Osteoblast (primary cell): Measurements from ENCODE around the gene TAB2. TPM values are rescaled to one million over a fixed set of nuclear protein-coding genes. Genes with fewer than 3 reads are reported as not detected.

Experiments used
- DNase-seq: peaks from one replicate; pipeline ENCODE4 v3.0.0; 2011; ENCODE audit warnings: low spot score, mixed read lengths; ENCODE audit not compliant: insufficient read length; ENCODE audit errors: missing footprints
- H2AFZ ChIP-seq: 2 replicates; pipeline ENCODE4 v1.6.0; 2011; ENCODE audit warnings: mild to moderate bottlenecking, low read length
- H3K27ac ChIP-seq: 2 replicates; pipeline ENCODE4 v1.5.1; 2011; ENCODE audit warnings: mild to moderate bottlenecking, low read depth, low read length, moderate library complexity
- H3K27me3 ChIP-seq: 2 replicates; pipeline ENCODE4 v1.6.0; 2012; ENCODE audit warnings: mild to moderate bottlenecking, control low read depth, inconsistent platforms, low read length, moderate library complexity; ENCODE audit not compliant: insufficient read depth
- H3K36me3 ChIP-seq: 2 replicates; pipeline ENCODE4 v1.5.1; 2011; ENCODE audit warnings: mild to moderate bottlenecking, low read length, control low read depth, moderate library complexity; ENCODE audit not compliant: insufficient read depth
- H3K4me1 ChIP-seq: 2 replicates; pipeline ENCODE4 v1.5.1; 2011; ENCODE audit warnings: mild to moderate bottlenecking, low read length, control low read depth, moderate library complexity; ENCODE audit not compliant: insufficient read depth
- H3K4me2 ChIP-seq: 2 replicates; pipeline ENCODE4 v1.6.0; 2011; ENCODE audit warnings: mild to moderate bottlenecking, low read length; ENCODE audit not compliant: insufficient read depth
- H3K4me3 ChIP-seq: fragments of 200-600 bp; sonication (generic); 3 replicates; pipeline ENCODE4 v1.5.1; 2012; ENCODE audit warnings: mild to moderate bottlenecking, low read length, inconsistent platforms; ENCODE audit not compliant: insufficient read depth
- H3K79me2 ChIP-seq: 2 replicates; pipeline ENCODE4 v1.6.0; 2012; ENCODE audit warnings: mild to moderate bottlenecking, low read length, control low read depth, inconsistent platforms; ENCODE audit not compliant: insufficient read depth
- H3K9me3 ChIP-seq: 2 replicates; pipeline ENCODE4 v1.5.1; 2011; ENCODE audit warnings: low read depth, low read length, control low read depth
- H4K20me1 ChIP-seq: 2 replicates; pipeline ENCODE4 v1.6.0; 2012; ENCODE audit warnings: mild to moderate bottlenecking, low read length, control low read depth; ENCODE audit not compliant: insufficient read depth
- total RNA-seq: library from RNA; depleted of rRNA; stranded (reverse); fragments of >200 nt; gene quantifications from 2 replicates; pipeline ENCODE4 v1.2.3, GENCODE V29; 2012
- TF ChIP-seq, protein P1 (sequence below): IDR thresholded peaks from 2 replicates; pipeline ENCODE4 v1.5.1; 2011; ENCODE audit warnings: mild to moderate bottlenecking, low read depth, low read length, moderate library complexity; ENCODE audit errors: extremely low read depth

Gene TAB2
- total RNA-seq, 1 donor = 28.2 TPM

DNA sequence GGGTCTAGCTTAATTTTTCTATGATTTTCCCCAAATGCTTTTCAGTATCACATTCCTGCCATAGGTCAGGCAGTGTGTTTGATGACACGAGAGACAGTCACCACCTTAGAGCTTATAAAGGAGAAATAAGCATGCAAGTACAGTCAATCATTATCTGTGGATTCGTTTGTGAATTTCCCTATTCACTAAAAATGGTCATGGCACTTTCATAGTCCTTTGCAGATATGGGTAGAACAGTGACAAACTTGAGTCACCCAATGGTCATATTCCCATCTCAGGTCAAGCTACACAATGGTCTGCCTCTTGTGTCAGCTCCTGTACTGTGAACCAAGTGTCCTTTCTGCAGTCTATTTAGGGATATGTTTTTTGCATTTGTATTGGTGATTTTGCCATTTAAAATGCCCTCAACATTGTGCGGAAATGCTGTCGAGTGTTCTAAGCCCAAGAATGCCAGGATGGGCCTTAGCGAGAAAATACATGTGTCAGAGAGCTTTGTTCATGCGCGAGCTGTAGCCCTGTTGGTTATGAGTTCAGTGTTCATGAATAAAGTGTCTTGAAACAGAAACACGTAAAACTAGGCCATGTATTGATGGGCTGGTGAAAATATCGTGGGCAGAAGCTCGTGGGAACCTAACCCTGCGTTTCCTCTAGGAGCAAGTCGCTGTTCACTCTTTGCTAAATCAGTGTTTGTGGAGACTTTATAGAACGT lies 102.3 kb downstream of the TAB2 start:
- Histone ChIP-seq H3K4me2 (no peak overlapping the region), H3K4me1 (peaks cover 9% of the 10 kb centered on the region), H3K27ac (no peak overlapping the region), H3K79me2 (no peaks in the 10 kb centered on the region), H3K4me3 (no peak overlapping the region), H2AFZ (no peak overlapping the region), H3K27me3 (no peaks in the 10 kb centered on the region), H3K9me3 (no peaks in the 10 kb centered on the region), H3K36me3 (no peaks in the 10 kb centered on the region), H4K20me1 (no peaks in the 10 kb centered on the region)
- no peak for DNase-seq
- TF ChIP-seq, protein P1, sequence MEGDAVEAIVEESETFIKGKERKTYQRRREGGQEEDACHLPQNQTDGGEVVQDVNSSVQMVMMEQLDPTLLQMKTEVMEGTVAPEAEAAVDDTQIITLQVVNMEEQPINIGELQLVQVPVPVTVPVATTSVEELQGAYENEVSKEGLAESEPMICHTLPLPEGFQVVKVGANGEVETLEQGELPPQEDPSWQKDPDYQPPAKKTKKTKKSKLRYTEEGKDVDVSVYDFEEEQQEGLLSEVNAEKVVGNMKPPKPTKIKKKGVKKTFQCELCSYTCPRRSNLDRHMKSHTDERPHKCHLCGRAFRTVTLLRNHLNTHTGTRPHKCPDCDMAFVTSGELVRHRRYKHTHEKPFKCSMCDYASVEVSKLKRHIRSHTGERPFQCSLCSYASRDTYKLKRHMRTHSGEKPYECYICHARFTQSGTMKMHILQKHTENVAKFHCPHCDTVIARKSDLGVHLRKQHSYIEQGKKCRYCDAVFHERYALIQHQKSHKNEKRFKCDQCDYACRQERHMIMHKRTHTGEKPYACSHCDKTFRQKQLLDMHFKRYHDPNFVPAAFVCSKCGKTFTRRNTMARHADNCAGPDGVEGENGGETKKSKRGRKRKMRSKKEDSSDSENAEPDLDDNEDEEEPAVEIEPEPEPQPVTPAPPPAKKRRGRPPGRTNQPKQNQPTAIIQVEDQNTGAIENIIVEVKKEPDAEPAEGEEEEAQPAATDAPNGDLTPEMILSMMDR = no peak

- Histone ChIP-seq H3K4me3 (no peak overlapping the region), H3K79me2 (no peaks in the 10 kb centered on the region), H3K4me1 (peaks cover 9% of the 10 kb centered on the region), H3K9me3 (no peaks in the 10 kb centered on the region), H4K20me1 (no peaks in the 10 kb centered on the region), H3K4me2 (no peak overlapping the region), H2AFZ (no peak overlapping the region), H3K27me3 (no peaks in the 10 kb centered on the region), H3K36me3 (no peaks in the 10 kb centered on the region), H3K27ac (no peak overlapping the region)
- TF ChIP-seq, protein P1 = no peak
- no peak for DNase-seq
Observed at GRCh38 chr6:149421132-149421531, 103.6 kb downstream of the TAB2 start.

DNA sequence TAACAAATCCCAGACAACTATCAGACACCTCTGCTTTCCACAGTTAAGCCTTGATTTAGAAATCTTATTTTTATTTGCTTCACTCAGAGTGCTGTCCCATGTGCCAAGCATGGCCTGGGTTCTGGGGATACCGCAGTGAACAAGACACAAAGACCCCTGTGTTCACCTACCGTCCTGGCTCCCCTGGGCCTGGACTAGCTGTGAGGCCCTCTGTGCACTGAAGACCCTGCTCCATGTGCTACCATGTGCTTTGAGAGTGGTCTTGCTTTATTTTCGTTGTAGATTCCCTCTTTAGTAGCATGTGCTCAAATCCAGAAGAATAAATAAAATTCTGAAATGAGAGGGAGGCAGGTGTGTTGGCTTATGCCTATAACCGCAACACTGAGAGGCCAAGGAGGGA lies 105.1 kb downstream of the TAB2 start:
- Histone ChIP-seq H3K79me2 (no peaks in the 10 kb centered on the region), H2AFZ (no peak overlapping the region), H4K20me1 (no peaks in the 10 kb centered on the region), H3K4me1 (peaks cover 9% of the 10 kb centered on the region), H3K27ac (no peak overlapping the region), H3K9me3 (no peaks in the 10 kb centered on the region), H3K4me2 (no peak overlapping the region), H3K4me3 (no peak overlapping the region), H3K27me3 (no peaks in the 10 kb centered on the region), H3K36me3 (no peaks in the 10 kb centered on the region)
- DNase-seq = no peak
- TF ChIP-seq, protein P1 = no peak

GRCh38 chr6:149423964-149424440 lies 106.5 kb downstream of the TAB2 start:
- H3K36me3 ChIP-seq = no peaks in the 10 kb centered on the region
- H3K4me2 ChIP-seq = peak overlapping the region; percentile 85
- no peaks in the 10 kb centered on the region for H3K9me3 ChIP-seq
- H3K4me1 ChIP-seq = peaks cover 9% of the 10 kb centered on the region
- no peak for DNase-seq
- no peak overlapping the region for H3K27ac ChIP-seq
- H3K4me3 ChIP-seq = peak overlapping the region; percentile 60
- no peaks in the 10 kb centered on the region for H3K79me2 ChIP-seq
- H3K27me3 ChIP-seq = no peaks in the 10 kb centered on the region
- H4K20me1 ChIP-seq = no peaks in the 10 kb centered on the region
- TF ChIP-seq, protein P1 = no peak
- H2AFZ ChIP-seq = peak overlapping the region; percentile 89
